NCI-H1930 (cell line): Measurements from ENCODE around the gene RGS12.
"Not testable (repeated sequence)": the region's sequence is repeated elsewhere in the genome, so short reads cannot be mapped to it uniquely, and the experiment has no call there.

Source experiments
- DNase-seq, 2 experiments: peaks; one replicate each; lab custom pipeline; 2025; lab: John Stamatoyannopoulos, UW

Gene RGS12

GRCh38 chr4:3297066-3297859 is 4.4 kb downstream of the RGS12 start:
- no peak for DNase-seq

DNA sequence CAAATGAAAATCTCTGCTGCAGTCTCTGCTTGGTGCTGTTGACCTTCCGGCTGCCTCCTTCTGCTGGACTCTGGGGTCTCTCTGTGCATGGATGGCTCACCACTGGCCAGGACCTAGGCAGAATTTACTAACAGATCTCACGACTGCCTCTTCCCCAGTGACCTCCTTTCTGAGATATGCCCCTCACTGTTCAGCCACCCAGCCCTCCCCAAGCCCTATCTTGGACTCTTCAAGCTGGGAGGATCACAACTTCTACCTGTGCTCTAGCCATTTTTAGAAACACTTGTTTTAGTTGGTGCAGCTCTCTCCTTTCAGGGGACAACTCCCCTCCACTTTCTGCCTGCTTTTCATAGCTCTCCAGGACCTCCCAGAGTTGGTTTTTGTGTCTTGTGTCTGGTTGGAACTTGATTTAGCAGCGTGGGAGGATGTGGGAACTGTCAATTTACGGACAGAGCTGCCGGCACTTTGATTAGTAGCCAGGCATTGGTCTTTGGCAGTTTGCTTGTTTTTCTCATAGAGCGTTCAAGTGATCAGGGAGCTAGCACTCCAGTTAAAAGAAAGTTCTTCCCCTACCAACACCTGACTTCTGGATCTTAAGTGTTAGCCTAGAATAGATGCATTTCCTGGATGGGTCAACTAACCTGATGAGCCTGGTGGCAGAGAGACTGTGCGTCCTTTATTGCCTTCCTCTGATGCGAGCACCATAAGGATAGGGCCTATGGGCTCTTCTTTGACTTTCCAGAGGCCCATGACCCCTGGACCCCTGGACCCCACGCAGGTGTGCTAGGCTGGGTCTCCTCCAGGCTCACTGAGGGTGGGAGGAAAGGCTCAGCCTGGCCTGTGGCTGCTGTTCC is 6.5 kb downstream of the RGS12 start:
- DNase-seq: no peak

DNA sequence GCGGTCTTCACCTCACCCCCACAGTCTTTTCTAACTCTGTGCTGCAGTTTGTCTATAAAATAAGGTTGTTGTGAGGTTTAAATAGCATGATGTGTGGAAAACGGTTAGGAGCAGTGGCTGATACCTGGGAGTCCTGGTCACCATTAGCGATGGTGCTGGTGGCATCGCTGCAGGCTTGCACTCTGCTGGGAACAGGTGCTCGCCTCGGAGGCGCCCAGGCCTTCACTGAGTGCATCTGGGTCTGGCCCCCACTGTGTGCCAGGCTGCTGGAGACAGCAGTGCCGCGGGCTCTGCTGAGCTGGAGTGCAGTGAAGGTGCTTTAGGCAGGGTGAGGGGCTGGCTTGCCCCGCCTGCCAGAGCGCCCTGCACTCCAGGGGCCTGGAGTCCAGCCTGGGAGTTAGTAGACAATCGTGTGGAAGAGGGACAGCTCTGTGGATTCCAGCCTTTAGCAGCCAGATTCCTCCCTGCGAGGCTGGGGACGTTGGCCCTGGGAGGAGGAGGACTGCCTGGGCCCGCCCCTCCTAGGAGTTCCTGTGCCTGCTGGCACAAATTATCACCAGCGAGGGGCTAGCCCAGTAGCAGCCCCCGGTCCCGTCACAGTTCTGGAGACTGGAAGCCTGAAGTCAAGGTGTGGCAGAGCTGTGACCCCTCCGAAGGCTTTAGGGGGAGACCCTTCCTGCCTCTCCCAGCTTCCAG is 7.3 kb downstream of the RGS12 start:
- DNase-seq: no peak

- not testable (repeated sequence) for DNase-seq
Observed at GRCh38 chr4:3300882-3301281, 8.1 kb downstream of the RGS12 start.

- no peak for DNase-seq
Observed at GRCh38 chr4:3301450-3302172, 8.8 kb downstream of the RGS12 start.

- DNase-seq: no peak
Observed at GRCh38 chr4:3302173-3302785, 9.5 kb downstream of the RGS12 start.

DNA sequence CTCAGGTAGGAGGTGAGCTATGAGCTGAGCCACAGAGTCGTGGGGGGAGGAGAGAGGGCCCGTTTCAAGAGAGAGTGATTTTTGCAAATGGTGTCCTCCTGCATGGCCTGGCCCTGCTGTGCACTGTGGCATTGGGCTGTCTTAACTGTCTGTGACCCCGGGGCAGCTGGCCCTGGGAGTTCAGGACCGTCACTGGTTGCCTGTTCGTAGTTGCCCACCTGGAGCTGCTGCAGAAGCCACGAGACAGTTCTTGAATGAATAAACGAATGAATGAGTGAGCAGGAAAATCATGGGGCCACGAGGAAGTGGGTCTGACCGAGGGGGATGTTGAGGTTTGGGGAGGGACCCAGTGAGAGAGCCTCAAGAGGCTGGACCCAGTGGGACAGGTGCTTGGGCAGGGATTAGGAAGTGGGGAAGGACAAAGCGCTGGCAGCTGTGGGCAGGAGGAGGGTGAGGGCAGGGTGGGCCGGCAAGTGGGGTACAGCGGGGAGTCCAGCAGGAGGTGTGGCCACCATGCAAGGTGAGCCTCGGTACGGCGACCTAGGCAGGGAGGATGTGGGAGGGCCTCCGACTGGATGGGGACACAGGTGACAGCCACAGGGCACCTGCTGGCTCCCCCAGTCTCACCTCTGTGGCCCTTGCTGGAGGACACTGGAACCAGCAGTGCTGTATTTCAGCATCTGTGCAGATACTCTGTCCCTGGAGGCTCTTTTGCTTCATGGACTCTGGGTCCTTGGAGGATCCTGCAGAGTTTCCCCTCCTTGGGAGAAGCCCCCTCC is 10.2 kb downstream of the RGS12 start:
- no peak for DNase-seq

GRCh38 chr4:3303565-3303824 is 10.7 kb downstream of the RGS12 start:
- no peak for DNase-seq

- no peak for DNase-seq
Observed at GRCh38 chr4:3303923-3304710, 11.3 kb downstream of the RGS12 start.

- no peak for DNase-seq
Observed at GRCh38 chr4:3304831-3305609, 12.2 kb downstream of the RGS12 start.

DNA sequence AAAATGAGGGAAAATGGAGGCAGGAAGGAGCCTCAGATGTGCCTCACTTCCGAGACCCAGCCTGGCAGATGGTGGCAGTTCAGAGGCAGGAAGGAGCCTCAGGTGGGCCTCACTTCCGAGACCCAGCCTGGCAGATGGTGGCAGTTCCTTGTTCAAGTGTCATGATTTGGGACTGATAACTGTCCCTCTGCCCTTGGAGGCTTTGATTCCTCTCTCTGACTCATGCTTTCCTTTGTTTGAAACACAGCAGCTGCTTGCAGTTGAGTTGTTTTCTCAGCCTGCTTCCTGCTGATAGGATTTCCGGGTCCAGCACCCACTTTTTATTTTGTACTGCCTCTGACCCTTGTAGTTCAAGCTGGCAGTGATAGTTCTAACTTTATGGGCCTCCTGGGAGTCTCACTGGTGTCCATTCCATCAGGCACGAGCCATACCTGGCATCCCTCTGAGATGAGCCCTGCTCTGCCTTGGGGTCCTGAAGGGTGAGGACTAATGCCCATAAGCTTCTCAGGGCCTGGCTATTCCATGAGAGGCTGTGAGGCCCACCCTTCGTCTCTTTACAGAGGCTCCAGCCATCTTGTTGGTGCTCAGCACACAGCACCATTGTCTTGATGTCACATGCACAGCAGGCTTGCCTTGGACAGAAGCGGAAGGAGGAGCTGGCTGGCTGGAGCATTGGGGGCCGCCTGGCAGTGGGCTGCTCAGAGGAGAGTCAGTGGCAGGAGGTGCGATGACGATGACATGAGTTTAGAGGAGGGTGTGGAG is 13.0 kb downstream of the RGS12 start:
- no peak for DNase-seq

DNA sequence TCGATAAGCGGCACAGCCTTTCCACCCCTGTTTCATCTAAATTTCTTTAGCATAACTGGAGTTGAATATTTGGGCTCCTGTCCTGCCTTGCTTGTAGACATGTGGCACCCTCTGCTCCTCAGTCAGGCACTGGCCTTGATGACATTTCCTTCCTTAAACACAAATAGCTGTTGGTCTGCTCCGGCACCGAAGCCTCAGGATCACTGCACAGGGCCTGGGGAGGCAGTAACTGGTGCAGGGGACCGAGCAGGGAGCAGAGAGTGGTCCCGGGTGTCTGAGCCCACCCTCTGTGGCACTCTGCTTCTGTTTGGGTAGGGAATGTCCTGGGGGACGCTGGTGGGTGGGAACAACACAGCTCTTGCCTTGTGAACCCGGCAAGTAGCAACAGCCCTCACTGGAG is 13.6 kb downstream of the RGS12 start:
- DNase-seq: no peak

GRCh38 chr4:3307060-3307459 is 14.2 kb downstream of the RGS12 start:
- no peak for DNase-seq

- no peak for DNase-seq
Observed at GRCh38 chr4:3307486-3307885, 14.7 kb downstream of the RGS12 start.

DNA sequence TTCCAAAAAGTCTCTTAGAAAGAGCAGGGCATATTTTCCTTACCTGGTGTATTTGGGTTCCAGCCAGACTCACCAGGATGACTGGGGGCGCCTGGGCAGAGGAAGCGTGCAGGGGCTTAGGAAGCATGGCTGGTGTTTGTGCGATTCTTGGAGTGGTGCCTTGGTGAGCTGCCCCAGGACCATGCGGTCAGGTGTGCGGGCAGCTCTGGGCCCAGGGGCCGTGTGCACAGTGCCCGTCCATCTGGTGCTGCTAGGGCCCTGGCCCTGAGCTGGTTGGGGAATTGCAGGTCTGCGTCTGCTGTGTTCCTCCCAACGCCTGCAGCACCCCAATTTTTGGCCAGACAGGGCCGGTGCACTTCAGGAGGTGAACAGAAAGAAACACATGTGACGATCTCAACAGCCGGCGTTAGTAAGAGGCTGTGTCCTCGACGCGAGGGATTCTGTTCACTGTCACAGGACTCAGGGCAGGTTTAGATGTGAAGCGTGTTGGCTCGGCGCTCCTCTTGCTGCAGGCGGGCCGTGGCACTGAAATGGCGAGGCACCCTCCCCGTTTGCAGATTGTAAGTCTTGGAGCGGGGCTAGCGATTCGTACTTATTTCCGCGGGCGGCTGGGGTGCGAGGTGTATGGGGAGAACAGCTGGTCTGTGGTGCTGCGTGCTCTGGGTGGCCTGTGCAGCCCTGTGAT is 15.2 kb downstream of the RGS12 start:
- no peak for DNase-seq

DNA sequence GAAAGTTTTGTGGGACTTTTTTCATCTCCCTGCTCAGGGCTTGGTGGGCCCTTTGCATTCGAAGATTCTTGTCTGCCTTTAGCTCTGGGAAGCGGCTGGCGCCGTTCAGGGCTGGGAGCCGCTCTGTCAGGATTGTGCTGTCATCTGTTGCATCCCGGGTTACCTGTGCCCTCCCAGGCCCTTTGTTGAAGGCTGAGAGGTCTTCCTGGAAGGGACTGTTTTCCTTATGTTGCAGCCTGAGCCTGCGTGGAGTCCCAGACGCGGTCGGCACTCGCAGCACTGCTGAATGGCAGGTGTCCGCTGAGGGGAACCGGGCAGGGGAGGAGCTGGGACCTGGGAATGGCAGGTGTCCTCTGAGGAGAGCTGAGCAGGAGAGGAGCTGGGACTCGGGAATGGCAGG is 15.9 kb downstream of the RGS12 start:
- no peak for DNase-seq

- DNase-seq: no peak
Observed at GRCh38 chr4:3310301-3311094, 17.7 kb downstream of the RGS12 start.

GRCh38 chr4:3311095-3311372 is 18.2 kb downstream of the RGS12 start:
- DNase-seq: no peak
